OCI-LY1 (cell line): ENCODE measurements around the gene SART3.

Source experiments
- H2AFZ ChIP-seq: fragments of 200-600 bp; sonication (generic), shearing (Covaris generic); 2 replicates; pipeline ENCODE4 v1.6.0; 2014; ENCODE audit warnings: antibody characterized with exemption, mild to moderate bottlenecking, low read length
- H3F3A ChIP-seq: fragments of 200-600 bp; sonication (generic), shearing (Covaris generic); 2 replicates; pipeline ENCODE4 v1.6.0; 2014; ENCODE audit warnings: mild to moderate bottlenecking, antibody characterized with exemption, low read length, moderate library complexity; ENCODE audit not compliant: insufficient read depth
- H3K27ac ChIP-seq: fragments of 200-600 bp; sonication (generic); 2 replicates; pipeline ENCODE4 v1.5.1; 2014; ENCODE audit warnings: low read length, mixed run types, mild to moderate bottlenecking, low read depth; ENCODE audit not compliant: poor library complexity, severe bottlenecking
- H3K27me3 ChIP-seq: fragments of 200-600 bp; sonication (generic); 2 replicates; pipeline ENCODE4 v1.6.0; 2014; ENCODE audit warnings: antibody characterized with exemption, mild to moderate bottlenecking, low read length, moderate library complexity; ENCODE audit not compliant: insufficient read depth
- H3K36me3 ChIP-seq: fragments of 200-600 bp; sonication (generic); 2 replicates; pipeline ENCODE4 v1.6.1; 2014; ENCODE audit warnings: mild to moderate bottlenecking, antibody characterized with exemption, low read length, moderate library complexity, mixed read lengths; ENCODE audit not compliant: insufficient read depth
- H3K4me1 ChIP-seq: fragments of 200-600 bp; sonication (generic); 2 replicates; pipeline ENCODE4 v1.5.1; 2014; ENCODE audit warnings: mild to moderate bottlenecking, low read length, moderate library complexity; ENCODE audit not compliant: insufficient read depth, severe bottlenecking
- H3K4me2 ChIP-seq: fragments of 200-600 bp; sonication (generic), shearing (Covaris generic); 2 replicates; pipeline ENCODE4 v1.6.1; 2014; ENCODE audit warnings: low read length
- H3K4me3 ChIP-seq: fragments of 200-600 bp; sonication (generic); 2 replicates; pipeline ENCODE4 v1.5.1; 2014; ENCODE audit warnings: low read length, low read depth, mild to moderate bottlenecking, mixed read lengths; ENCODE audit not compliant: poor library complexity, severe bottlenecking
- H3K79me2 ChIP-seq: fragments of 200-600 bp; shearing (Covaris generic); 2 replicates; pipeline ENCODE4 v1.6.1; 2016; ENCODE audit warnings: mixed run types, low read length, mixed read lengths; ENCODE audit not compliant: insufficient read depth
- H3K9ac ChIP-seq: fragments of 200-600 bp; sonication (generic), shearing (Covaris generic); 2 replicates; pipeline ENCODE4 v1.6.1; 2014; ENCODE audit warnings: mild to moderate bottlenecking, low read length, mixed read lengths
- H3K9me2 ChIP-seq: fragments of 200-600 bp; sonication (generic), shearing (Covaris generic); 2 replicates; pipeline ENCODE4 v1.6.1; 2014; ENCODE audit warnings: low read depth, mild to moderate bottlenecking, low read length, mixed read lengths
- H3K9me3 ChIP-seq: fragments of 200-600 bp; shearing (Covaris generic); 2 replicates; pipeline ENCODE4 v1.6.1; 2014; ENCODE audit warnings: low read length, mixed read lengths
- H4K20me1 ChIP-seq: fragments of 200-600 bp; sonication (generic), shearing (Covaris generic); 2 replicates; pipeline ENCODE4 v1.6.0; 2016; ENCODE audit warnings: mild to moderate bottlenecking, low read length; ENCODE audit not compliant: insufficient read depth
- EZH2 ChIP-seq: fragments of 200-600 bp; sonication (generic), shearing (Covaris generic); IDR thresholded peaks from 2 replicates; pipeline ENCODE4 v1.8.0; 2017; ENCODE audit warnings: borderline replicate concordance, mixed run types, mild to moderate bottlenecking, antibody characterized with exemption, low read length, moderate library complexity, mixed read lengths
- TF ChIP-seq, protein P1 (sequence below): fragments of 200-600 bp; sonication (generic), shearing (Covaris generic); IDR thresholded peaks from 2 replicates; pipeline ENCODE4 v1.5.1; 2017; ENCODE audit warnings: mild to moderate bottlenecking, antibody characterized with exemption, low read length, moderate library complexity, mixed read lengths

SART3 gene, protein sequence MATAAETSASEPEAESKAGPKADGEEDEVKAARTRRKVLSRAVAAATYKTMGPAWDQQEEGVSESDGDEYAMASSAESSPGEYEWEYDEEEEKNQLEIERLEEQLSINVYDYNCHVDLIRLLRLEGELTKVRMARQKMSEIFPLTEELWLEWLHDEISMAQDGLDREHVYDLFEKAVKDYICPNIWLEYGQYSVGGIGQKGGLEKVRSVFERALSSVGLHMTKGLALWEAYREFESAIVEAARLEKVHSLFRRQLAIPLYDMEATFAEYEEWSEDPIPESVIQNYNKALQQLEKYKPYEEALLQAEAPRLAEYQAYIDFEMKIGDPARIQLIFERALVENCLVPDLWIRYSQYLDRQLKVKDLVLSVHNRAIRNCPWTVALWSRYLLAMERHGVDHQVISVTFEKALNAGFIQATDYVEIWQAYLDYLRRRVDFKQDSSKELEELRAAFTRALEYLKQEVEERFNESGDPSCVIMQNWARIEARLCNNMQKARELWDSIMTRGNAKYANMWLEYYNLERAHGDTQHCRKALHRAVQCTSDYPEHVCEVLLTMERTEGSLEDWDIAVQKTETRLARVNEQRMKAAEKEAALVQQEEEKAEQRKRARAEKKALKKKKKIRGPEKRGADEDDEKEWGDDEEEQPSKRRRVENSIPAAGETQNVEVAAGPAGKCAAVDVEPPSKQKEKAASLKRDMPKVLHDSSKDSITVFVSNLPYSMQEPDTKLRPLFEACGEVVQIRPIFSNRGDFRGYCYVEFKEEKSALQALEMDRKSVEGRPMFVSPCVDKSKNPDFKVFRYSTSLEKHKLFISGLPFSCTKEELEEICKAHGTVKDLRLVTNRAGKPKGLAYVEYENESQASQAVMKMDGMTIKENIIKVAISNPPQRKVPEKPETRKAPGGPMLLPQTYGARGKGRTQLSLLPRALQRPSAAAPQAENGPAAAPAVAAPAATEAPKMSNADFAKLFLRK

GRCh38 chr12:108560752-108561719 lies at the start of gene SART3:
Gene SART3 (minus strand): TSS chr12:108561173. CDS start chr12:108561154, 19 bp downstream.
- H3K4me1 ChIP-seq, result peaks cover 60% of the 10 kb centered on the region
- peak within 1 kb of the TSS; percentile 84 for H3K4me2 ChIP-seq
- H3K27ac ChIP-seq, result peak within 1 kb of the TSS; percentile 79
- no peak for TF ChIP-seq EZH2
- TF ChIP-seq, protein P1, sequence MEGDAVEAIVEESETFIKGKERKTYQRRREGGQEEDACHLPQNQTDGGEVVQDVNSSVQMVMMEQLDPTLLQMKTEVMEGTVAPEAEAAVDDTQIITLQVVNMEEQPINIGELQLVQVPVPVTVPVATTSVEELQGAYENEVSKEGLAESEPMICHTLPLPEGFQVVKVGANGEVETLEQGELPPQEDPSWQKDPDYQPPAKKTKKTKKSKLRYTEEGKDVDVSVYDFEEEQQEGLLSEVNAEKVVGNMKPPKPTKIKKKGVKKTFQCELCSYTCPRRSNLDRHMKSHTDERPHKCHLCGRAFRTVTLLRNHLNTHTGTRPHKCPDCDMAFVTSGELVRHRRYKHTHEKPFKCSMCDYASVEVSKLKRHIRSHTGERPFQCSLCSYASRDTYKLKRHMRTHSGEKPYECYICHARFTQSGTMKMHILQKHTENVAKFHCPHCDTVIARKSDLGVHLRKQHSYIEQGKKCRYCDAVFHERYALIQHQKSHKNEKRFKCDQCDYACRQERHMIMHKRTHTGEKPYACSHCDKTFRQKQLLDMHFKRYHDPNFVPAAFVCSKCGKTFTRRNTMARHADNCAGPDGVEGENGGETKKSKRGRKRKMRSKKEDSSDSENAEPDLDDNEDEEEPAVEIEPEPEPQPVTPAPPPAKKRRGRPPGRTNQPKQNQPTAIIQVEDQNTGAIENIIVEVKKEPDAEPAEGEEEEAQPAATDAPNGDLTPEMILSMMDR, result no peak
- no peak within 1 kb of the TSS for H2AFZ ChIP-seq
- H3K27me3 ChIP-seq, result no peaks in the 10 kb centered on the region
- H3F3A ChIP-seq, result no peaks in the 10 kb centered on the region
- H3K36me3 ChIP-seq, result peaks cover 30% of the 10 kb centered on the region; the same call in 1 of the 2 replicates
- peak within 1 kb of the TSS; percentile 79 for H3K4me3 ChIP-seq
- no peaks in the 10 kb centered on the region for H4K20me1 ChIP-seq
- peak within 1 kb of the TSS; percentile 82 for H3K9ac ChIP-seq
- peaks cover 39% of the 10 kb centered on the region for H3K79me2 ChIP-seq
- no peaks in the 10 kb centered on the region for H3K9me2 ChIP-seq
- H3K9me3 ChIP-seq, result no peaks in the 10 kb centered on the region

- Histone ChIP-seq H3K36me3 (no peaks in the 10 kb centered on the region), H3K9me2 (no peaks in the 10 kb centered on the region), H2AFZ (no peak overlapping the region), H3K27me3 (no peaks in the 10 kb centered on the region), H3K9me3 (no peaks in the 10 kb centered on the region), H3K79me2 (no peaks in the 10 kb centered on the region), H4K20me1 (no peaks in the 10 kb centered on the region), H3K4me3 (no peak overlapping the region), H3F3A (no peaks in the 10 kb centered on the region), H3K4me2 (no peak overlapping the region), H3K27ac (no peak overlapping the region), H3K9ac (no peak overlapping the region), H3K4me1 (no peaks in the 10 kb centered on the region)
- TF ChIP-seq, protein P1, result no peak
- no peak for TF ChIP-seq EZH2
Observed at GRCh38 chr12:108610336-108610815, 49.4 kb upstream of the SART3 start.
